Loucy (cell line): ENCODE data around the gene MOK.

Source experiments
- H2AFZ ChIP-seq: fragments of 200-600 bp; sonication (generic); 2 replicates; pipeline ENCODE4 v1.6.0; 2016; ENCODE audit warnings: antibody characterized with exemption, mild to moderate bottlenecking, low read length, moderate library complexity
- H3F3A ChIP-seq: fragments of 200-600 bp; 2 replicates; pipeline ENCODE4 v1.6.0; 2016; ENCODE audit warnings: antibody characterized with exemption, low read depth, mild to moderate bottlenecking
- H3K27me3 ChIP-seq: fragments of 200-600 bp; sonication (generic); 2 replicates; pipeline ENCODE4 v1.6.1; 2014; ENCODE audit warnings: low read length, mild to moderate bottlenecking; ENCODE audit not compliant: insufficient read depth, poor library complexity, severe bottlenecking
- H3K36me3 ChIP-seq: fragments of 200-600 bp; sonication (generic); 2 replicates; pipeline ENCODE4 v1.6.1; 2016; ENCODE audit warnings: low read length; ENCODE audit not compliant: insufficient read depth
- H3K4me1 ChIP-seq: fragments of 200-600 bp; sonication (generic); 2 replicates; pipeline ENCODE4 v1.5.1; 2014; ENCODE audit warnings: low read length, mild to moderate bottlenecking; ENCODE audit not compliant: insufficient read depth, poor library complexity, severe bottlenecking
- H3K4me2 ChIP-seq: fragments of 200-600 bp; sonication (generic); 2 replicates; pipeline ENCODE4 v1.6.0; 2014; ENCODE audit warnings: antibody characterized with exemption, low read length, low read depth, mild to moderate bottlenecking; ENCODE audit not compliant: poor library complexity, severe bottlenecking
- H3K4me3 ChIP-seq: fragments of 200-600 bp; sonication (generic); 2 replicates; pipeline ENCODE4 v1.5.1; 2014; ENCODE audit warnings: low read length, mild to moderate bottlenecking, mixed read lengths; ENCODE audit not compliant: poor library complexity, severe bottlenecking
- H3K79me2 ChIP-seq: fragments of 200-600 bp; sonication (generic); 2 replicates; pipeline ENCODE4 v1.6.1; 2014; ENCODE audit warnings: low read length; ENCODE audit not compliant: insufficient read depth
- H3K9ac ChIP-seq: fragments of 200-600 bp; sonication (generic); 2 replicates; pipeline ENCODE4 v1.6.0; 2014; ENCODE audit warnings: mild to moderate bottlenecking, low read depth, low read length, moderate library complexity; ENCODE audit not compliant: poor library complexity, severe bottlenecking
- H3K9me2 ChIP-seq: fragments of 200-600 bp; sonication (generic); replicated peaks from 2 replicates; pipeline ENCODE4 v1.6.1; 2016; ENCODE audit warnings: low read depth, low read length, mixed read lengths
- H3K9me3 ChIP-seq: fragments of 200-600 bp; sonication (generic); 2 replicates; pipeline ENCODE4 v1.6.1; 2014; ENCODE audit warnings: mild to moderate bottlenecking, antibody characterized with exemption, low read length, low read depth; ENCODE audit not compliant: insufficient read depth
- H4K20me1 ChIP-seq: fragments of 200-600 bp; sonication (generic); 2 replicates; pipeline ENCODE4 v1.6.0; 2014; ENCODE audit warnings: antibody characterized with exemption, low read length, mild to moderate bottlenecking; ENCODE audit not compliant: insufficient read depth, poor library complexity, severe bottlenecking
- CTCF ChIP-seq: fragments of 200-600 bp; sonication (generic); conservative IDR thresholded peaks from 2 replicates; pipeline ENCODE4 v1.5.1; 2014; ENCODE audit warnings: mild to moderate bottlenecking, antibody characterized with exemption, low read length
- EZH2phosphoT487 ChIP-seq: fragments of 200-600 bp; IDR thresholded peaks from 2 replicates; pipeline ENCODE4 v1.6.1; 2018; ENCODE audit warnings: antibody characterized with exemption, mild to moderate bottlenecking, moderate library complexity, borderline replicate concordance

MOK gene

GRCh38 chr14:102345232-102345631, 40.3 kb upstream of the MOK start:
- no peak for TF ChIP-seq CTCF
- no peak for TF ChIP-seq EZH2phosphoT487
- H4K20me1 ChIP-seq = no peaks in the 10 kb centered on the region
- no peak overlapping the region for H3K4me2 ChIP-seq
- H3K9me2 ChIP-seq = no peaks in the 10 kb centered on the region
- no peak overlapping the region for H3K9ac ChIP-seq
- H3K79me2 ChIP-seq = no peaks in the 10 kb centered on the region
- H3K36me3 ChIP-seq = peaks cover 37% of the 10 kb centered on the region; the same call in 1 of the 2 replicates
- H3F3A ChIP-seq = no peaks in the 10 kb centered on the region
- H3K4me1 ChIP-seq = no peaks in the 10 kb centered on the region
- H3K9me3 ChIP-seq = no peaks in the 10 kb centered on the region
- no peaks in the 10 kb centered on the region for H3K27me3 ChIP-seq
- no peak overlapping the region for H2AFZ ChIP-seq
- no peak overlapping the region for H3K4me3 ChIP-seq

- H3K4me1 ChIP-seq = no peaks in the 10 kb centered on the region
- H3K4me3 ChIP-seq = no peak overlapping the region
- H2AFZ ChIP-seq = no peak overlapping the region
- no peaks in the 10 kb centered on the region for H3K9me3 ChIP-seq
- H3K79me2 ChIP-seq = no peaks in the 10 kb centered on the region
- H4K20me1 ChIP-seq = no peaks in the 10 kb centered on the region
- H3K9ac ChIP-seq = no peak overlapping the region
- H3K36me3 ChIP-seq = peaks cover 36% of the 10 kb centered on the region; the same call in 1 of the 2 replicates
- H3K4me2 ChIP-seq = no peak overlapping the region
- TF ChIP-seq EZH2phosphoT487 = no peak
- TF ChIP-seq CTCF = no peak
- H3K27me3 ChIP-seq = no peaks in the 10 kb centered on the region
- H3F3A ChIP-seq = no peaks in the 10 kb centered on the region
- no peaks in the 10 kb centered on the region for H3K9me2 ChIP-seq
These were observed 39.5 kb upstream of the MOK start for GRCh38 chr14:102344485-102344884.

- no peaks in the 10 kb centered on the region for H4K20me1 ChIP-seq
- no peaks in the 10 kb centered on the region for H3K79me2 ChIP-seq
- H3K36me3 ChIP-seq = peaks cover 32% of the 10 kb centered on the region; the same call in 1 of the 2 replicates
- H3F3A ChIP-seq = no peaks in the 10 kb centered on the region
- H2AFZ ChIP-seq = no peak overlapping the region
- no peak overlapping the region for H3K9ac ChIP-seq
- H3K9me3 ChIP-seq = no peaks in the 10 kb centered on the region
- H3K27me3 ChIP-seq = no peaks in the 10 kb centered on the region
- H3K4me3 ChIP-seq = no peak overlapping the region
- H3K4me1 ChIP-seq = no peaks in the 10 kb centered on the region
- TF ChIP-seq CTCF (no peak), EZH2phosphoT487 (no peak)
- no peaks in the 10 kb centered on the region for H3K9me2 ChIP-seq
- H3K4me2 ChIP-seq = no peak overlapping the region
These were observed 39.1 kb upstream of the MOK start for GRCh38 chr14:102344084-102344483.
